Mucosa of stomach (tissue), 1 donor: ENCODE data around the gene PHRF1.
A peak's percentile ranks its signal among the peaks of the same experiment; 100 is the strongest.
"Not testable (repeated sequence)": the region's sequence is repeated elsewhere in the genome, so short reads cannot be mapped to it uniquely, and the experiment has no call there.

ENCODE experiments used
- H3K27me3 ChIP-seq: one replicate; pipeline ENCODE4 v1.7.0; 2013; ENCODE audit warnings: mild to moderate bottlenecking, low read length; ENCODE audit not compliant: control insufficient read depth, insufficient read depth
- H3K36me3 ChIP-seq: one replicate; pipeline ENCODE4 v1.7.0; 2013; ENCODE audit warnings: low read length; ENCODE audit not compliant: control insufficient read depth, insufficient read depth
- H3K4me1 ChIP-seq: one replicate; pipeline ENCODE4 v1.7.0; 2013; ENCODE audit warnings: mild to moderate bottlenecking, low read length; ENCODE audit not compliant: control insufficient read depth, insufficient read depth
- H3K4me3 ChIP-seq: one replicate; pipeline ENCODE4 v1.7.0; 2013; ENCODE audit warnings: low read length
- H3K9ac ChIP-seq: one replicate; pipeline ENCODE4 v1.7.0; 2013; ENCODE audit warnings: mild to moderate bottlenecking, low read length, moderate library complexity
- H3K9me3 ChIP-seq: one replicate; pipeline ENCODE4 v1.7.0; 2013; ENCODE audit warnings: mild to moderate bottlenecking, low read length, moderate library complexity; ENCODE audit not compliant: control insufficient read depth
- donor health status: Pancreatic carcinoma.

Gene PHRF1

GRCh38 chr11:574031-574570 lies 2.2 kb upstream of the PHRF1 start:
- H3K9me3 ChIP-seq, H3K27me3 ChIP-seq, H3K4me3 ChIP-seq, H3K36me3 ChIP-seq, H3K9ac ChIP-seq: not testable (repeated sequence)
- H3K4me1 ChIP-seq: peaks cover 35% of the 10 kb centered on the region

- Histone ChIP-seq H3K9ac (peak overlapping the region; percentile 55), H3K36me3 (no peaks in the 10 kb centered on the region), H3K4me3 (peak overlapping the region; percentile 19), H3K27me3 (peaks cover 7% of the 10 kb centered on the region), H3K9me3 (no peaks in the 10 kb centered on the region), H3K4me1 (peaks cover 39% of the 10 kb centered on the region)
These were observed 1.5 kb upstream of the PHRF1 start for GRCh38 chr11:574632-575312.

- peaks cover 45% of the 10 kb centered on the region for H3K4me1 ChIP-seq
- peak overlapping the region; percentile 55 for H3K9ac ChIP-seq
- H3K27me3 ChIP-seq: peaks cover 7% of the 10 kb centered on the region
- no peaks in the 10 kb centered on the region for H3K9me3 ChIP-seq
- no peaks in the 10 kb centered on the region for H3K36me3 ChIP-seq
- H3K4me3 ChIP-seq: peak overlapping the region; percentile 19
These were observed 816 bp upstream of the PHRF1 start for GRCh38 chr11:575313-575995.

- peak overlapping the region; percentile 79 for H3K9ac ChIP-seq
These were observed 741 bp downstream of the PHRF1 start for GRCh38 chr11:576811-577610.

GRCh38 chr11:577611-577894 lies 1.3 kb downstream of the PHRF1 start:
- Histone ChIP-seq H3K27me3 (peaks cover 7% of the 10 kb centered on the region), H3K4me1 (peaks cover 46% of the 10 kb centered on the region), H3K4me3 (peak overlapping the region; percentile 77), H3K36me3 (no peaks in the 10 kb centered on the region), H3K9me3 (no peaks in the 10 kb centered on the region), H3K9ac (peak overlapping the region; percentile 79)

More at GRCh38 chr11:576811-577610, 741 bp downstream of the PHRF1 start:
- H3K4me3 ChIP-seq: peak overlapping the region; percentile 77
- peaks cover 7% of the 10 kb centered on the region for H3K27me3 ChIP-seq
- H3K4me1 ChIP-seq: peaks cover 46% of the 10 kb centered on the region
- H3K36me3 ChIP-seq: no peaks in the 10 kb centered on the region
- no peaks in the 10 kb centered on the region for H3K9me3 ChIP-seq

GRCh38 chr11:578276-579035 lies 2.2 kb downstream of the PHRF1 start:
- Histone ChIP-seq H3K27me3 (peaks cover 7% of the 10 kb centered on the region), H3K4me3 (peak overlapping the region; percentile 77), H3K4me1 (peaks cover 46% of the 10 kb centered on the region), H3K9ac (peak overlapping the region; percentile 79), H3K9me3 (no peaks in the 10 kb centered on the region), H3K36me3 (no peaks in the 10 kb centered on the region)

GRCh38 chr11:579830-580601 lies 3.7 kb downstream of the PHRF1 start:
- H3K27me3 ChIP-seq: peaks cover 4% of the 10 kb centered on the region
- H3K9ac ChIP-seq: peak overlapping the region; percentile 2
- H3K4me1 ChIP-seq: peaks cover 37% of the 10 kb centered on the region
- H3K9me3 ChIP-seq: no peaks in the 10 kb centered on the region
- no peak overlapping the region for H3K4me3 ChIP-seq
- no peaks in the 10 kb centered on the region for H3K36me3 ChIP-seq

- Histone ChIP-seq H3K9me3 (no peaks in the 10 kb centered on the region), H3K4me3 (no peak overlapping the region), H3K27me3 (no peaks in the 10 kb centered on the region), H3K4me1 (peaks cover 39% of the 10 kb centered on the region), H3K36me3 (no peaks in the 10 kb centered on the region), H3K9ac (no peak overlapping the region)
These were observed 5.1 kb downstream of the PHRF1 start for GRCh38 chr11:581342-581741.

GRCh38 chr11:581752-582151 lies 5.5 kb downstream of the PHRF1 start:
- no peak overlapping the region for H3K9ac ChIP-seq
- no peak overlapping the region for H3K4me3 ChIP-seq
- H3K36me3 ChIP-seq: no peaks in the 10 kb centered on the region
- no peaks in the 10 kb centered on the region for H3K27me3 ChIP-seq
- H3K9me3 ChIP-seq: no peaks in the 10 kb centered on the region
- peaks cover 40% of the 10 kb centered on the region for H3K4me1 ChIP-seq

- H3K9ac ChIP-seq: no peak overlapping the region
- H3K4me3 ChIP-seq: no peak overlapping the region
- no peaks in the 10 kb centered on the region for H3K27me3 ChIP-seq
- no peaks in the 10 kb centered on the region for H3K9me3 ChIP-seq
- H3K4me1 ChIP-seq: peaks cover 19% of the 10 kb centered on the region
- no peaks in the 10 kb centered on the region for H3K36me3 ChIP-seq
These were observed 8.0 kb downstream of the PHRF1 start for GRCh38 chr11:584287-584686.
